Keratinocyte (primary cell): ENCODE data around the gene L1CAM.

Experiments
- EZH2 ChIP-seq: IDR thresholded peaks from one replicate; pipeline ENCODE4 v1.6.1; 2012; ENCODE audit warnings: inconsistent platforms, mild to moderate bottlenecking, low read length, moderate library complexity
- TF ChIP-seq, protein P1 (sequence below), 3 experiments: IDR thresholded peaks in 1 of 3; conservative IDR thresholded peaks in 1 of 3; optimal IDR thresholded peaks in 1 of 3; 2 replicates in 2 of 3; 3 replicates in 1 of 3; pipeline versions ENCODE3 to v1.5.1; 2011; ENCODE audit warnings: low read length in 3 of 3, mild to moderate bottlenecking in 3 of 3, moderate library complexity in 2 of 3, control low read depth in 1 of 3, inconsistent platforms in 1 of 3; ENCODE audit not compliant: insufficient read depth in 2 of 3; ENCODE audit errors: extremely low read depth in 1 of 3

DNA sequence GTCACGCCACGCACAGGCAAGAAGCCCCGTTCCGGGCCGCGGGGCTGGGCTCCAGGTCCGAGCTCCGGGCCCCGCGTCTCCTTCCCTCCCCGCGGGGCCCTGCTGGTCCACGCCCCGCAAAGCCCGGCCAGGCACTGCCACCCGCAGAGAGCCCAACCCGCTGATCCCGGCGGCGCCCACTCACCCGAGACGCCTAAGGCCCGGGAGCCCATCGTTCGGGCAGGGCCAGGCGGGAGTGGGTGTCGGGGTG, 56.5 kb downstream of the L1CAM start:
- TF ChIP-seq, protein P1, sequence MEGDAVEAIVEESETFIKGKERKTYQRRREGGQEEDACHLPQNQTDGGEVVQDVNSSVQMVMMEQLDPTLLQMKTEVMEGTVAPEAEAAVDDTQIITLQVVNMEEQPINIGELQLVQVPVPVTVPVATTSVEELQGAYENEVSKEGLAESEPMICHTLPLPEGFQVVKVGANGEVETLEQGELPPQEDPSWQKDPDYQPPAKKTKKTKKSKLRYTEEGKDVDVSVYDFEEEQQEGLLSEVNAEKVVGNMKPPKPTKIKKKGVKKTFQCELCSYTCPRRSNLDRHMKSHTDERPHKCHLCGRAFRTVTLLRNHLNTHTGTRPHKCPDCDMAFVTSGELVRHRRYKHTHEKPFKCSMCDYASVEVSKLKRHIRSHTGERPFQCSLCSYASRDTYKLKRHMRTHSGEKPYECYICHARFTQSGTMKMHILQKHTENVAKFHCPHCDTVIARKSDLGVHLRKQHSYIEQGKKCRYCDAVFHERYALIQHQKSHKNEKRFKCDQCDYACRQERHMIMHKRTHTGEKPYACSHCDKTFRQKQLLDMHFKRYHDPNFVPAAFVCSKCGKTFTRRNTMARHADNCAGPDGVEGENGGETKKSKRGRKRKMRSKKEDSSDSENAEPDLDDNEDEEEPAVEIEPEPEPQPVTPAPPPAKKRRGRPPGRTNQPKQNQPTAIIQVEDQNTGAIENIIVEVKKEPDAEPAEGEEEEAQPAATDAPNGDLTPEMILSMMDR (optimal IDR thresholded peaks at IDR 0.05 in 1 of 3, IDR thresholded peaks at IDR 0.05 in 1 of 3, conservative IDR thresholded peaks at IDR 0.05 in 1 of 3; ENCODE audit: extremely low read depth in 1 of 3, insufficient read depth in 2 of 3, low read length in 3 of 3): no peak
- TF ChIP-seq EZH2: no peak
